ENCODE results near the gene CEND1. TPM values are rescaled to one million over a fixed set of nuclear protein-coding genes. Genes with fewer than 3 reads are reported as not detected.

Gene CEND1
- total RNA-seq, 6 donors from 2014 or later: not detected

DNA sequence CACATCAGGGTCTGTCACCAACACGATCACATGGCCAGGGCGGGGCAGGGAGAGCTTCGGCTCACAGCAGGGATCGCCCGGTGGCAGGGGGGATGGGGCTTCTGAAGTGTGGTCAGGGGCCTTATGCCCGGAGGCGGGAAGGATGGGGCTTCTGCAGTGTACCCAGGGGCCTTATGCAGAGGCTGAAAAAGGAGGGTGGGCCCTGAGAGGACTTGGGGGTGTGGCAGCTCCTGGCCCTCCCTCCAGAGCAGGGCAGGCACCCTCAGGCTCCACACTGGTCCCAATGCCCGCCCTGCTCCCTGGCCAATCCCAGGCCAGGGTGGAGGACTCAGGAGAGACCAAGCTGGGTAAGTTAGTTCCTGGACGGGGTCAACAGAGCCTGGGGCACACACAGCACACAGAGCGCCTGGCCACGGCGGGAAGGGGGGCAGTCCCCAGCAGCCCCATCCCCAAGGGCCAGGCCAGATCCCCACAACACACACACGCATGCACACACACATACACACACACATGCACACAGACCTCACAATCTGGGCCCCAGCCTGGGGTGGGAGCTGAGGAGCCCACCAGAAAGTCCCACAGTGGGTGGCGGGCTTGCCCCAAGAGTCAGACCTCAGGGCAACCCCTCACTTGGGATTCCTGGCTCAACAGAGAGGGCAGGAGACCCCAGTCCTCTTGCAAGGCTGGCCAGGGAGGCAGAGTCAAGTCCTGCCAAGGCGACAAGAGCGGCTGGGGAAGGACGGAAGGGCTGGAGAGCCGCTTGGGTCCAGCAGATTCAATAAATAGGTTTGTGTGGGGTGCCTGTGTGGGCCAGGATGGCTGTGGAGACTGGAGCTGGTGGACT is 1.1 kb upstream of the CEND1 start:
- ATAC-seq (ENCODE audit: low FRiP score in 2 of 2) (no peak), DNase-seq (peak in 1 of 2 donors; percentile 56)
- TF ChIP-seq EP300 (IDR thresholded peaks at IDR 0.05): no peak
- no peak for TF ChIP-seq CTCF (IDR thresholded peaks at IDR 0.05)
- TF ChIP-seq POLR2A (IDR thresholded peaks at IDR 0.05): no peak
- TF ChIP-seq POLR2AphosphoS5 (IDR thresholded peaks at IDR 0.05): no peak
- peaks cover 0 to 22% (median 10%) of the 10 kb centered on the region in 4 donors for H3K27me3 ChIP-seq
- no peak overlapping the region for H3K4me3 ChIP-seq
- H3K27ac ChIP-seq: no peak overlapping the region
- H3K4me1 ChIP-seq: peaks cover 11 to 26% (median 15%) of the 10 kb centered on the region in 4 donors
- 73 to 78% methylated on average over 14 to 17 of the region's 18 CpGs for WGBS, 2 donors
- H3K9me3 ChIP-seq: no peaks in the 10 kb centered on the region
- peaks cover 3 to 32% (median 18%) of the 10 kb centered on the region in 4 donors for H3K36me3 ChIP-seq

DNA sequence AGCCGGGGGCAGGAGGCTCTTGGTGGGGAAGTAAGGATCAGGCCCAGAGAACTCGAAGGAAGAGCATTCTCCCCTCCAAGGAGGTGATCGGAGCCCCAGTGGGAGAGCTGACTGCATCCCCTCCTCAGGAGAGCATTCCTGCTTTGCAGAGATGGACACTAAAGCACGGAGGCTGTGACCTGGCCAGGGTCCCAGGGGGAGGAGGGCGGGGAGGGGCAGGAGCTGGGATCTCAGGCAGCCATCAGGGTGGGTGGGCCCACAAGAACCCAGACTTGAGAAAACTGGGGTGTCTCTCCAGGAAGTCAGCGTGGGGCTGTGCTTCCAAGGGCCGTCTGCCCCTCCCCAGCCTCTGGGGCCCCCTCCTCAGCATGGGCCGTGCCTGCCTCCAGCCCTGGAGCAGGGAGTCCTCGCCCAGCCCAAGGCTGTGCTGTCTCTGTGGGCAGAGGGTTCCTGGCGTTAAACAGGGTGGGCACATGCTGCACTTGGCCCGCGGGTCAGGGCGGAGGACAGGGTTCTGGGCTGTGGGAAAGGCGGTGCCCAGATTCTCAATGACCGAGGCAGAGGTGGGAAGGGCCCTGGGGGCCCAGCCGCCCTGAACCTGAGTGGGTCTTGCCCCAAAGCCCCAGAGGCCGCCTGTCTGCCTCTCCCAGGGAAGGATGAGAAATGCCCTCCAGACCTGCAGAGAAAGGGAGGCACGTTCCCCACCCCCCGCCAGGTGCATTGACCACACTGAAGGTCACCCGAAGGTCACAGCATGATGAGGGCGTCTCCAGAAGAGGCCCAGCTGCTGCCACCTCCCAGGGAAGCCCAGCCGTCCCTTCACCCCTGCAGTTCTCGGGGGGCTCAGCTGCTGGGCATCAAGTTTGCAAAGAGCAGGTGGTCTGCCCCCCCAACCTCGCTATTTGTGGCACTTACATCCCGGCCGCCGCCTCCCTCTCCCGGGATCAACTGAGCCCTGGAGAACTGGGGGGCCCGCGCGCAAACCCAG is 643 bp downstream of the CEND1 start:
- peaks cover 0 to 9% (median 1%) of the 10 kb centered on the region in 4 donors for H3K4me1 ChIP-seq
- ATAC-seq (ENCODE audit: low FRiP score in 2 of 2): no peak
- WGBS, 2 donors: 44% methylated on average over 24 of the region's 31 CpGs; no CpG with 5 or more reads in 1 of the 2 donors
- H3K27me3 ChIP-seq: peaks cover 0 to 22% (median 10%) of the 10 kb centered on the region in 4 donors
- H3K36me3 ChIP-seq: peaks cover 3 to 28% (median 18%) of the 10 kb centered on the region in 4 donors
- TF ChIP-seq CTCF (IDR thresholded peaks at IDR 0.05) (no peak), EP300 (IDR thresholded peaks at IDR 0.05) (no peak), POLR2AphosphoS5 (IDR thresholded peaks at IDR 0.05) (no peak), POLR2A (IDR thresholded peaks at IDR 0.05) (no peak)
- DNase-seq: peak in 1 of 2 donors; percentile 65
- no peak overlapping the region for H3K27ac ChIP-seq
- no peaks in the 10 kb centered on the region for H3K9me3 ChIP-seq
- H3K4me3 ChIP-seq: no peak overlapping the region

GRCh38 chr11:788009-788640 is 1.8 kb downstream of the CEND1 start:
- H3K27me3 ChIP-seq: peaks cover 0 to 22% (median 10%) of the 10 kb centered on the region in 4 donors
- DNase-seq: peak in 1 of 2 donors; percentile 65
- ATAC-seq (ENCODE audit: low FRiP score in 2 of 2): no peak
- peaks cover 0 to 13% (median 9%) of the 10 kb centered on the region in 4 donors for H3K4me1 ChIP-seq
- no peaks in the 10 kb centered on the region for H3K9me3 ChIP-seq
- WGBS, 2 donors: 46 to 57% methylated on average over 5 to 22 of the region's 28 CpGs
- H3K36me3 ChIP-seq: peaks cover 3 to 21% (median 17%) of the 10 kb centered on the region in 4 donors
- TF ChIP-seq CTCF (IDR thresholded peaks at IDR 0.05): no peak
- H3K27ac ChIP-seq: no peak overlapping the region
- no peak overlapping the region for H3K4me3 ChIP-seq

GRCh38 chr11:787084-787675 is 2.7 kb downstream of the CEND1 start:
- ATAC-seq (ENCODE audit: low FRiP score in 2 of 2): no peak
- Histone ChIP-seq H3K4me3 (no peak overlapping the region), H3K27ac (no peak overlapping the region), H3K4me1 (peaks cover 0 to 13% (median 11%) of the 10 kb centered on the region in 4 donors), H3K36me3 (peaks cover 3 to 12% (median 10%) of the 10 kb centered on the region in 4 donors), H3K27me3 (peaks cover 0 to 22% (median 10%) of the 10 kb centered on the region in 4 donors), H3K9me3 (no peaks in the 10 kb centered on the region)
- 53 to 90% methylated on average over 3 to 24 of the region's 24 CpGs for WGBS, 2 donors
- TF ChIP-seq CTCF (IDR thresholded peaks at IDR 0.05) (no peak), EP300 (IDR thresholded peaks at IDR 0.05) (no peak), POLR2AphosphoS5 (IDR thresholded peaks at IDR 0.05) (no peak), POLR2A (IDR thresholded peaks at IDR 0.05) (no peak)
- DNase-seq: peak in 1 of 2 donors; percentile 82
